Activated T-cell treated with anti-CD3 and anti-CD28 coated beads, Interleukin-2, amount 50 U/mL, for 72 hours (primary cell): ENCODE measurements around the gene ARHGEF17. TPM values are rescaled to one million over a fixed set of nuclear protein-coding genes. Genes with fewer than 3 reads are reported as not detected.
A peak's percentile ranks its signal among the peaks of the same experiment; 100 is the strongest.
"Not testable (repeated sequence)": the region's sequence is repeated elsewhere in the genome, so short reads cannot be mapped to it uniquely, and the experiment has no call there.

Source experiments
- ATAC-seq, 2 donors: fragments of 150-1000 bp; cut with Tn5 transposase; replicated peaks in 1 of 2; 2 replicates each; pipeline ENCODE4 v1.10.0; 2021; ENCODE audit warnings: moderate library complexity in 2 of 2, mild to moderate bottlenecking in 1 of 2
- DNase-seq, 2 donors: peaks; one replicate each; pipeline ENCODE4 v3.0.0; 2021 to 2022; ENCODE audit warnings: mixed read lengths in 1 of 2
- H3K27ac Mint-ChIP-seq: one replicate; pipeline ENCODE4 v1.8.0; 2022; ENCODE audit warnings: mild to moderate bottlenecking, moderate library complexity, mixed read lengths
- H3K27me3 Mint-ChIP-seq: one replicate; pipeline ENCODE4 v1.8.0; 2022; ENCODE audit warnings: low read depth, mixed read lengths
- H3K36me3 Mint-ChIP-seq, 2 donors: one replicate each; pipeline ENCODE4 v1.8.0; 2022; ENCODE audit warnings: mixed read lengths in 2 of 2, mild to moderate bottlenecking in 1 of 2; ENCODE audit not compliant: insufficient read depth in 2 of 2
- H3K4me1 Mint-ChIP-seq: one replicate; pipeline ENCODE4 v1.8.0; 2022; ENCODE audit warnings: low read depth, mixed read lengths
- H3K4me3 Mint-ChIP-seq, 2 donors: one replicate each; pipeline ENCODE4 v1.8.0; 2022; ENCODE audit warnings: mild to moderate bottlenecking in 2 of 2, mixed read lengths in 2 of 2, moderate library complexity in 2 of 2
- H3K9me3 Mint-ChIP-seq, 2 donors: one replicate each; pipeline ENCODE4 v1.8.0; 2022; ENCODE audit warnings: mixed read lengths in 2 of 2
- total RNA-seq, 2 donors: library from RNA; stranded (reverse); gene quantifications; one replicate each; pipeline ENCODE4 v1.2.3, GENCODE V29; 2022

Gene ARHGEF17
- total RNA-seq, 2 donors from 2014 or later, result 0.05 to 0.07 TPM

- Mint-ChIP-seq H3K4me1 (no peaks in the 10 kb centered on the region), H3K27ac (no peak overlapping the region), H3K4me3 (no peak overlapping the region), H3K27me3 (peaks cover 14% of the 10 kb centered on the region), H3K9me3 (no peaks in the 10 kb centered on the region), H3K36me3 (no peaks in the 10 kb centered on the region)
- no peak for DNase-seq
- no peak for ATAC-seq
These were observed 38.5 kb upstream of the ARHGEF17 start for GRCh38 chr11:73269459-73270015.

- Mint-ChIP-seq H3K4me1 (no peaks in the 10 kb centered on the region), H3K27me3 (peaks cover 7% of the 10 kb centered on the region), H3K4me3 (no peak overlapping the region), H3K27ac (no peak overlapping the region), H3K9me3 (no peaks in the 10 kb centered on the region), H3K36me3 (no peaks in the 10 kb centered on the region)
- no peak for DNase-seq
- no peak for ATAC-seq
These were observed 37.8 kb upstream of the ARHGEF17 start for GRCh38 chr11:73270016-73270854.

GRCh38 chr11:73270855-73271477 is 37.1 kb upstream of the ARHGEF17 start:
- Mint-ChIP-seq H3K27ac (no peak overlapping the region), H3K36me3 (no peaks in the 10 kb centered on the region), H3K27me3 (peaks cover 4% of the 10 kb centered on the region), H3K9me3 (no peaks in the 10 kb centered on the region), H3K4me3 (no peak overlapping the region), H3K4me1 (no peaks in the 10 kb centered on the region)
- DNase-seq (no peak), ATAC-seq (no peak)

- not testable (repeated sequence) for DNase-seq, H3K36me3 Mint-ChIP-seq, H3K4me1 Mint-ChIP-seq, H3K27me3 Mint-ChIP-seq, ATAC-seq, H3K27ac Mint-ChIP-seq, H3K4me3 Mint-ChIP-seq, H3K9me3 Mint-ChIP-seq
These were observed 36.6 kb upstream of the ARHGEF17 start for GRCh38 chr11:73271478-73271865.

GRCh38 chr11:73271936-73272679 is 36.0 kb upstream of the ARHGEF17 start, which contains the start of gene P2RY6:
P2RY6 (plus strand) TSS chr11:73272338; CDS start chr11:73296519, 24,181 bp downstream.
- no peak for ATAC-seq
- Mint-ChIP-seq H3K36me3 (no peaks in the 10 kb centered on the region), H3K9me3 (no peaks in the 10 kb centered on the region), H3K27me3 (no peaks in the 10 kb centered on the region), H3K4me1 (no peaks in the 10 kb centered on the region), H3K4me3 (no peak within 1 kb of the TSS), H3K27ac (no peak within 1 kb of the TSS)
- DNase-seq, result no peak

- ATAC-seq (no peak), DNase-seq (no peak)
- Mint-ChIP-seq H3K27me3 (no peaks in the 10 kb centered on the region), H3K4me3 (no peak overlapping the region), H3K27ac (no peak overlapping the region), H3K4me1 (no peaks in the 10 kb centered on the region), H3K9me3 (no peaks in the 10 kb centered on the region), H3K36me3 (no peaks in the 10 kb centered on the region)
These were observed 35.4 kb upstream of the ARHGEF17 start for GRCh38 chr11:73272680-73273038.

GRCh38 chr11:73273222-73273895 is 34.7 kb upstream of the ARHGEF17 start:
- no peaks in the 10 kb centered on the region for H3K36me3 Mint-ChIP-seq
- H3K4me1 Mint-ChIP-seq, result no peaks in the 10 kb centered on the region
- H3K4me3 Mint-ChIP-seq, result no peak overlapping the region
- no peak overlapping the region for H3K27ac Mint-ChIP-seq
- ATAC-seq (no peak), DNase-seq (no peak)
- no peaks in the 10 kb centered on the region for H3K27me3 Mint-ChIP-seq
- H3K9me3 Mint-ChIP-seq, result no peaks in the 10 kb centered on the region

- not testable (repeated sequence) for H3K27me3 Mint-ChIP-seq, DNase-seq, H3K9me3 Mint-ChIP-seq, H3K4me3 Mint-ChIP-seq, H3K36me3 Mint-ChIP-seq, H3K4me1 Mint-ChIP-seq, ATAC-seq
- peak overlapping the region; percentile 30 for H3K27ac Mint-ChIP-seq
These were observed 33.9 kb upstream of the ARHGEF17 start for GRCh38 chr11:73274191-73274590.

- Mint-ChIP-seq H3K4me1 (no peaks in the 10 kb centered on the region), H3K9me3 (no peaks in the 10 kb centered on the region), H3K27me3 (no peaks in the 10 kb centered on the region), H3K27ac (no peak overlapping the region), H3K4me3 (no peak overlapping the region), H3K36me3 (no peaks in the 10 kb centered on the region)
- DNase-seq, result no peak
- ATAC-seq, result no peak
These were observed 33.2 kb upstream of the ARHGEF17 start for GRCh38 chr11:73274722-73275380.

- H3K4me3 Mint-ChIP-seq, result no peak overlapping the region
- H3K4me1 Mint-ChIP-seq, result no peaks in the 10 kb centered on the region
- H3K27me3 Mint-ChIP-seq, result no peaks in the 10 kb centered on the region
- no peak for DNase-seq
- no peak overlapping the region for H3K27ac Mint-ChIP-seq
- no peaks in the 10 kb centered on the region for H3K36me3 Mint-ChIP-seq
- no peaks in the 10 kb centered on the region for H3K9me3 Mint-ChIP-seq
- ATAC-seq, result no peak
These were observed 32.7 kb upstream of the ARHGEF17 start for GRCh38 chr11:73275381-73275750.

GRCh38 chr11:73277467-73277866 is 30.6 kb upstream of the ARHGEF17 start:
- no peaks in the 10 kb centered on the region for H3K9me3 Mint-ChIP-seq
- no peaks in the 10 kb centered on the region for H3K27me3 Mint-ChIP-seq
- H3K4me3 Mint-ChIP-seq, result no peak overlapping the region
- H3K4me1 Mint-ChIP-seq, result no peaks in the 10 kb centered on the region
- no peak overlapping the region for H3K27ac Mint-ChIP-seq
- DNase-seq (no peak), ATAC-seq (no peak)
- H3K36me3 Mint-ChIP-seq, result no peaks in the 10 kb centered on the region

- DNase-seq (no peak), ATAC-seq (no peak)
- Mint-ChIP-seq H3K4me1 (no peaks in the 10 kb centered on the region), H3K27me3 (no peaks in the 10 kb centered on the region), H3K27ac (no peak overlapping the region), H3K36me3 (no peaks in the 10 kb centered on the region), H3K9me3 (no peaks in the 10 kb centered on the region), H3K4me3 (no peak overlapping the region)
These were observed 27.4 kb upstream of the ARHGEF17 start for GRCh38 chr11:73280626-73281025.
